ENCODE measurements around the gene PCDHA7. TPM values are rescaled to one million over a fixed set of nuclear protein-coding genes. Genes with fewer than 3 reads are reported as not detected.

Gene PCDHA7
- total RNA-seq, 1 donor from 2014 or later = 0.15 TPM

GRCh38 chr5:140877262-140877581, 43.2 kb downstream of the PCDHA7 start:
- Histone ChIP-seq H3K4me1 (no peaks in the 10 kb centered on the region), H3K27me3 (ENCODE audit: low read depth) (peaks cover 7% of the 10 kb centered on the region), H3K36me3 (no peaks in the 10 kb centered on the region), H3K4me3 (no peak overlapping the region), H3K27ac (no peak overlapping the region), H3K9me3 (peaks cover 4% of the 10 kb centered on the region)
- TF ChIP-seq CTCF (IDR thresholded peaks at IDR 0.05) = no peak
- peak in 1 of 2 donors; percentile 29 for ATAC-seq
- intact Hi-C loops (cut with DNase I) = no loop called here
- no peak for DNase-seq

- Histone ChIP-seq H3K4me3 (peak within 1 kb of the TSS; percentile 37), H3K27ac (no peak within 1 kb of the TSS), H3K27me3 (ENCODE audit: low read depth) (peaks cover 5% of the 10 kb centered on the region), H3K9me3 (peaks cover 4% of the 10 kb centered on the region), H3K36me3 (no peaks in the 10 kb centered on the region), H3K4me1 (no peaks in the 10 kb centered on the region)
- ATAC-seq (peak; percentile 45 to 89), DNase-seq (peak; percentile 41)
- intact Hi-C loops (cut with DNase I) = loop anchor here (10.0 kb wide), 1 partner anchor 163 kb away; no protein-coding TSS in a partner anchor
- peak; percentile 31 for TF ChIP-seq CTCF (IDR thresholded peaks at IDR 0.05)
These were observed 48.0 kb downstream of the PCDHA7 start, which contains the start of gene PCDHA13 for GRCh38 chr5:140881889-140882590. PCDHA13 (plus strand) TSS chr5:140882124; CDS start chr5:140882269, 145 bp downstream.

GRCh38 chr5:140882591-140882899, 48.5 kb downstream of the PCDHA7 start:
- ATAC-seq (peak in 1 of 2 donors; percentile 88), DNase-seq (no peak)
- Histone ChIP-seq H3K4me1 (no peaks in the 10 kb centered on the region), H3K9me3 (peaks cover under 1% of the 10 kb centered on the region), H3K27ac (no peak overlapping the region), H3K27me3 (ENCODE audit: low read depth) (peaks cover 5% of the 10 kb centered on the region), H3K4me3 (peak overlapping the region; percentile 37), H3K36me3 (no peaks in the 10 kb centered on the region)
- peak; percentile 14 for TF ChIP-seq CTCF (IDR thresholded peaks at IDR 0.05)
- intact Hi-C loops (cut with DNase I) = loop anchor here (10.0 kb wide), 1 partner anchor 162 kb away; no protein-coding TSS in a partner anchor

- TF ChIP-seq CTCF (IDR thresholded peaks at IDR 0.05) = no peak
- DNase-seq (peak; percentile 41), ATAC-seq (no peak)
- Histone ChIP-seq H3K9me3 (no peaks in the 10 kb centered on the region), H3K27ac (no peak overlapping the region), H3K4me1 (no peaks in the 10 kb centered on the region), H3K36me3 (no peaks in the 10 kb centered on the region), H3K27me3 (ENCODE audit: low read depth) (peaks cover 5% of the 10 kb centered on the region), H3K4me3 (no peak overlapping the region)
- intact Hi-C loops (cut with DNase I) = loop anchor here (10.0 kb wide), 1 partner anchor 161 kb away; no protein-coding TSS in a partner anchor
These were observed 49.3 kb downstream of the PCDHA7 start for GRCh38 chr5:140883373-140883772.

GRCh38 chr5:140883927-140884697, 50.0 kb downstream of the PCDHA7 start:
- intact Hi-C loops (cut with DNase I) = loop anchor here (10.0 kb wide), 1 partner anchor 161 kb away; no protein-coding TSS in a partner anchor
- ATAC-seq = peak in 1 of 2 donors; percentile 27
- no peaks in the 10 kb centered on the region for H3K4me1 ChIP-seq
- no peaks in the 10 kb centered on the region for H3K36me3 ChIP-seq
- H3K4me3 ChIP-seq = no peak overlapping the region
- H3K9me3 ChIP-seq = no peaks in the 10 kb centered on the region
- peaks cover 5% of the 10 kb centered on the region for H3K27me3 ChIP-seq (ENCODE audit: low read depth)
- H3K27ac ChIP-seq = no peak overlapping the region
- peak; percentile 34 for DNase-seq
- TF ChIP-seq CTCF (IDR thresholded peaks at IDR 0.05) = no peak

Other genes starting within 250 kb of the PCDHA7 start
- gene CD14, start 201.1 kb upstream of the PCDHA7 start, total RNA-seq = 165 TPM
- 12.3 TPM for gene TMCO6, start 194.8 kb upstream of the PCDHA7 start, total RNA-seq
- gene NDUFA2, start 186.6 kb upstream of the PCDHA7 start, total RNA-seq = 53.3 TPM
- gene IK, start 186.4 kb upstream of the PCDHA7 start, total RNA-seq = 78.5 TPM
- gene WDR55, start 169.4 kb upstream of the PCDHA7 start, total RNA-seq = 22.4 TPM
- 1.2 TPM for gene DND1, start 160.7 kb upstream of the PCDHA7 start, total RNA-seq
- gene HARS1, start 142.9 kb upstream of the PCDHA7 start, total RNA-seq = 44.5 TPM
- gene HARS2, start 142.8 kb upstream of the PCDHA7 start, total RNA-seq = 27.6 TPM
- gene ZMAT2, start 133.8 kb upstream of the PCDHA7 start, total RNA-seq = 42.9 TPM
- gene PCDHA1, start 48.1 kb upstream of the PCDHA7 start, total RNA-seq = not detected
- not detected for gene PCDHA2, start 39.4 kb upstream of the PCDHA7 start, total RNA-seq
- 0.77 TPM for gene PCDHA3, start 33.2 kb upstream of the PCDHA7 start, total RNA-seq
- 0.59 TPM for gene PCDHA4, start 27.2 kb upstream of the PCDHA7 start, total RNA-seq
- 0.18 TPM for gene PCDHA5, start 12.7 kb upstream of the PCDHA7 start, total RNA-seq
- 0.50 TPM for gene PCDHA6, start 6.3 kb upstream of the PCDHA7 start, total RNA-seq
- 0.38 TPM for gene PCDHA8, start 6.9 kb downstream of the PCDHA7 start, total RNA-seq
- gene PCDHA9, start 14.1 kb downstream of the PCDHA7 start, total RNA-seq = 0.32 TPM
- gene PCDHA10, start 21.6 kb downstream of the PCDHA7 start, total RNA-seq = 1.5 TPM
- gene PCDHA11, start 34.7 kb downstream of the PCDHA7 start, total RNA-seq = 0.38 TPM
- 6.6 TPM for gene PCDHA12, start 41.0 kb downstream of the PCDHA7 start, total RNA-seq
- gene PCDHA13, start 47.9 kb downstream of the PCDHA7 start, total RNA-seq = 0.97 TPM
- gene PCDHAC1, start 92.0 kb downstream of the PCDHA7 start, total RNA-seq = 3.1 TPM
- 5.8 TPM for gene PCDHAC2, start 132.2 kb downstream of the PCDHA7 start, total RNA-seq
- gene PCDHB1, start 217.1 kb downstream of the PCDHA7 start, total RNA-seq = 0.15 TPM

All from lower lobe of right lung (tissue), 2 donors.